ENCODE results near the gene POLR1A. TPM values are rescaled to one million over a fixed set of nuclear protein-coding genes. Genes with fewer than 3 reads are reported as not detected.

POLR1A gene
- total and polyA plus RNA-seq, 2 of the 8 experiments (the other 6 are each of a cell fraction or from before 2014, with no cell fraction given): 8.9 to 58.1 TPM

GRCh38 chr2:86118130-86118529, 12.4 kb upstream of the POLR1A start:
- H4K5ac ChIP-seq (ENCODE audit: insufficient read length, low read depth, low read length): no peak overlapping the region
- H2BK15ac ChIP-seq (ENCODE audit: low read length): no peak overlapping the region
- H3K27ac ChIP-seq (ENCODE audit: low read depth, low read length): no peak overlapping the region
- H3K4me3 ChIP-seq (ENCODE audit: extremely low read depth in 1 of 4, insufficient read depth in 2 of 4, low read depth in 3 of 4, low read length in 4 of 4): no peak overlapping the region
- no peak overlapping the region for H4K8ac ChIP-seq (ENCODE audit: extremely low read depth, insufficient read depth, low read length)
- ChIA-PET CTCF (ENCODE audit: partially characterized antibody) (interaction anchor here (1.2 to 1.6 kb wide), 2 partner anchors 29 to 33 kb away, joined by 3 to 5 read pairs; no protein-coding TSS in a partner anchor), POLR2A (ENCODE audit: partially characterized antibody) (interaction anchor here (11.7 kb wide), 1 partner anchor 14 kb away, joined by 119 read pairs; the partner anchor contains the start of genes POLR1A and PTCD3)
- H3K23me2 ChIP-seq (ENCODE audit: low read depth, low read length): no peaks in the 10 kb centered on the region
- H2BK12ac ChIP-seq (ENCODE audit: low read depth, low read length): no peak overlapping the region
- no peak overlapping the region for H3K4me2 ChIP-seq (ENCODE audit: insufficient read depth in 1 of 2, low read depth in 2 of 2, low read length in 2 of 2)
- H2AK5ac ChIP-seq (ENCODE audit: low read depth, low read length): no peak overlapping the region
- H3K4me1 ChIP-seq (replicated peaks in 1 of 4; ENCODE audit: control insufficient read depth in 3 of 4, insufficient read depth in 4 of 4, low read length in 3 of 4): peaks cover 0 to 8% (median 3%) of the 10 kb centered on the region in 4 experiments; a peak in 4 of 7 replicates
- no peak overlapping the region for H4K91ac ChIP-seq (replicated peaks; ENCODE audit: insufficient read length, low read length)
- no peak overlapping the region for H3K23ac ChIP-seq (ENCODE audit: insufficient read length)
- H3K9me3 ChIP-seq (ENCODE audit: insufficient read depth in 2 of 2, low read depth in 1 of 2, low read length in 1 of 2): no peaks in the 10 kb centered on the region
- no peak overlapping the region for H3K9ac ChIP-seq (replicated peaks in 1 of 4; ENCODE audit: extremely low read depth in 1 of 4, low read depth in 3 of 4, low read length in 3 of 4)
- FAIRE-seq (no peak), DNase-seq (ENCODE audit: low read depth in 1 of 2, low spot score in 2 of 2) (no peak)
- no peak overlapping the region for H2AFZ ChIP-seq (ENCODE audit: low read length)
- peaks cover 43 to 94% (median 77%) of the 10 kb centered on the region in 4 experiments for H3K36me3 ChIP-seq (ENCODE audit: control insufficient read depth in 2 of 4, insufficient read depth in 4 of 4, low read length in 3 of 4)
- H2BK120ac ChIP-seq (replicated peaks; ENCODE audit: low read depth, low read length): no peak overlapping the region
- H3K14ac ChIP-seq (ENCODE audit: insufficient read length): no peak overlapping the region
- H3K79me1 ChIP-seq (ENCODE audit: low read depth, low read length): peaks cover 4% of the 10 kb centered on the region; the same call in 1 of the 2 replicates
- no peak overlapping the region for H3K18ac ChIP-seq (ENCODE audit: extremely low read depth, low read length)
- no peak overlapping the region for H2BK5ac ChIP-seq (ENCODE audit: low read depth, low read length)
- H2BK20ac ChIP-seq (ENCODE audit: low read length): no peak overlapping the region
- H3K4ac ChIP-seq (replicated peaks; ENCODE audit: insufficient read length, low read depth, low read length): no peak overlapping the region
- no peaks in the 10 kb centered on the region for H3K27me3 ChIP-seq (replicated peaks in 1 of 4; ENCODE audit: control insufficient read depth in 3 of 4, extremely low read depth in 1 of 4, insufficient read depth in 3 of 4, low read length in 3 of 4)
- peaks cover 0 to 28% of the 10 kb centered on the region in 2 experiments; a peak in 3 of 4 replicates for H3K79me2 ChIP-seq (ENCODE audit: control insufficient read depth in 1 of 2, insufficient read depth in 2 of 2, low read length in 2 of 2)
- 91% methylated on average over 2 of the region's 2 CpGs; no CpG with 5 or more reads in 1 of the 2 experiments for WGBS, 2 experiments (ENCODE audit: extremely low coverage in 1 of 2, insufficient coverage in 1 of 2, insufficient read length in 1 of 2, insufficient replicate concordance in 2 of 2, low coverage in 1 of 2, low lambda C conversion rate in 2 of 2, missing lambda C conversion rate in 1 of 2)
- H4K20me1 ChIP-seq (replicated peaks in 1 of 2; ENCODE audit: control insufficient read depth in 1 of 2, insufficient read depth in 2 of 2, low read length in 2 of 2): peaks cover 4 to 7% of the 10 kb centered on the region in 2 experiments
- no peak overlapping the region for H3K56ac ChIP-seq (replicated peaks; ENCODE audit: insufficient read length, low read depth, low read length)
- TF ChIP-seq NANOG (IDR thresholded peaks at IDR 0.05; ENCODE audit: insufficient read depth, low read depth, low read length, poor library complexity, severe bottlenecking) (no peak), MAX (IDR thresholded peaks at IDR 0.05) (no peak), MAFK (IDR thresholded peaks at IDR 0.05; ENCODE audit: low read depth, low read length) (no peak), CBX8 (IDR thresholded peaks at IDR 0.05; ENCODE audit: borderline replicate concordance, low read depth, low read length) (no peak), BACH1 (IDR thresholded peaks at IDR 0.05; ENCODE audit: low read length) (no peak), ZNF274 (IDR thresholded peaks at IDR 0.05; ENCODE audit: borderline replicate concordance, extremely low read depth, low read length) (no peak), SIRT6 (IDR thresholded peaks at IDR 0.05; ENCODE audit: low read length) (no peak), SUZ12 (IDR thresholded peaks at IDR 0.05; ENCODE audit: low read length) (no peak), EGR1 (IDR thresholded peaks at IDR 0.05; ENCODE audit: borderline replicate concordance, low read depth, low read length) (no peak), POU5F1 (IDR thresholded peaks at IDR 0.05; ENCODE audit: low read depth, low read length) (no peak), RNF2 (IDR thresholded peaks at IDR 0.05; ENCODE audit: borderline replicate concordance, low read depth, low read length, missing control alignments, poor library complexity, severe bottlenecking) (no peak), CREB1 (IDR thresholded peaks at IDR 0.05) (no peak)

Measured in H1 (cell line).